T-helper 17 cell (primary cell): ENCODE results near the gene DAG1. TPM values are rescaled to one million over a fixed set of nuclear protein-coding genes. Genes with fewer than 3 reads are reported as not detected.

ENCODE experiments used
- ATAC-seq: fragments of 150-1000 bp; cut with Tn5 transposase; 2 replicates; pipeline ENCODE4 v1.10.0; 2021; ENCODE audit warnings: mild to moderate bottlenecking, moderate library complexity
- DNase-seq, 3 donors: peaks; one replicate each; pipeline versions ENCODE4 v3.0.0 to v3.0.0-alpha.2; 2020 to 2021
- H3K9me3 ChIP-seq: one replicate; pipeline ENCODE4 v1.7.0; 2013; ENCODE audit warnings: low read length, mild to moderate bottlenecking; ENCODE audit not compliant: control insufficient read depth, poor library complexity, severe bottlenecking
- H3K27ac Mint-ChIP-seq: one replicate; pipeline ENCODE4 v1.8.0; 2022; ENCODE audit warnings: mild to moderate bottlenecking, moderate library complexity, mixed read lengths
- H3K27me3 Mint-ChIP-seq: one replicate; pipeline ENCODE4 v1.8.0; 2022; ENCODE audit warnings: mixed read lengths
- H3K36me3 Mint-ChIP-seq: one replicate; pipeline ENCODE4 v1.8.0; 2022; ENCODE audit warnings: low read depth, mixed read lengths
- H3K4me1 Mint-ChIP-seq: one replicate; pipeline ENCODE4 v1.8.0; 2022; ENCODE audit warnings: mild to moderate bottlenecking, mixed read lengths
- H3K4me3 Mint-ChIP-seq: one replicate; pipeline ENCODE4 v1.8.0; 2022; ENCODE audit warnings: mild to moderate bottlenecking, moderate library complexity, mixed read lengths
- total RNA-seq, 4 donors: library from RNA in 2 of 4; stranded (reverse) in 2 of 4; gene quantifications; one replicate each; pipeline ENCODE4 v1.2.3 and lab custom pipeline; 2022 to 2026

The DAG1 gene
- total RNA-seq (10 to 100 TPM; 18.0 to 18.9 TPM), total RNA-seq (lab: John Stamatoyannopoulos, UW) (20.4 to 22.4 reads per million in 2 donors)

DNA sequence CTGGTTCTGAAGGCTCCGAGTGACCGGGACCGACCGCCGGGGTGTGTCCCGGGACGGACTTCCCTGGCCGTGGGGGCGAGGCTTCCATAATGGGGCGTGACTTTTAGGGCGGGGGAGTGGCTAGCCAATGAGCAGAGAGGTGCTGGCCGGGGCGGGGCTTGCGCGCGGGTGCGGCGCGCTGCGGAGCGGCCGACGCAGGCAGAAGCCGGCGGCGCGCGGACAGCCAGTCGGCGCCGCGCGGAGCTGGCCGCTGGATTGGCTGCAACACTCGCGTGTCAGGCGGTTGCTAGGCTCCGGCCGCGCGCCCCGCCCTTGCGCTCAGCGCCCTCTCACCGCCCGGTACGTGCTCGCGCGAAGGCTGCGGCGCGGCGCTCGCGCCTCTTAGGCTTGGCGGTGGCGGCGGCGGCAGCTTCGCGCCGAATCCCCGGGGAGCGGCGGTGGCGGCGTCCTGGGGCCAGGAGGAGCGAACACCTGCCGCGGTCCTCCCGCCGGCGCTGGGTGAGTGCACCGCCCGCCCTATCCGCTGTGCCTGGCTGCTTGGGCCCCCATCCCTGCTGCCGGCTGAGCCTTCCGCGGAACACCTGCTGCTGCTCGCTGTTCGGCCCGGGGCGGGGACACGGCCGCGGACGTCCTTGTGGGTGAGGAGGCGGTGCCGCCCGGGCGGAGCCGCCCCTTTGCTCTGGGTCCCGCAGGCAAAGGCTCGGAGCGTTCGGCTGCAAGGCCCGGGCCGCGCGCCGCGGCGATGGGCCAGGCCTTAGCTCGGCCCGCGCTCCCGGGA, at the start of gene DAG1:
Gene DAG1 (plus strand): TSS at position 332 of the 778 bp plus-strand sequence. CDS start 40,268 bp downstream, outside the sequence.
- no peaks in the 10 kb centered on the region for H3K36me3 Mint-ChIP-seq
- no peaks in the 10 kb centered on the region for H3K27me3 Mint-ChIP-seq
- DNase-seq (peak; percentile 91 to 97 (median 94)), ATAC-seq (peak; percentile 89)
- peak within 1 kb of the TSS; percentile 92 for H3K27ac Mint-ChIP-seq
- peaks cover 20% of the 10 kb centered on the region for H3K4me1 Mint-ChIP-seq
- no peaks in the 10 kb centered on the region for H3K9me3 ChIP-seq
- peak within 1 kb of the TSS; percentile 89 for H3K4me3 Mint-ChIP-seq

DNA sequence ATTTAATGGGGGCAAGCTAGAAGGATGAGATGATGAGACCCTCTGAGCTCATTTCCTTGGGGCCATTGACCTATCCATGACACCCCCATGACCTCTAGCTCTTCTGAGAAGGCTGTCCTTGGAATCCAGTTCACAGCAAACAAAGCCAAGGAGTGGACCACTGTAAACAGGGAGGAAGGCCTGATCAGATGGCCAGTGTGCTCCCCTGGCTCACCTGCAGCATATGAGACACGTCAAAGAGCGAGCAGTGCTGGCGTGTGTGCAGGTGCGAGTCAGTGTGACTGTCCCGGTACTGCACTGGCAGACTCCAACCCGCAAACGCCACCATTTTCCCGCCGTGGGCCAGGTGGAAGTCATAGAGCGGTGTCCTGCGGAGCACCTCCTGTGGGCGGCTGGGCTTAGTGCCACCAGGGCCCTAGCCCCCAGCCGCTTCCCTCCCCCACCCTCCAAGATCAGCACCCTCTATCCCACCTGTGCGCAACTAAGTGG, 48.1 kb upstream of the DAG1 start:
- Mint-ChIP-seq H3K27ac (no peak overlapping the region), H3K36me3 (peaks cover 2% of the 10 kb centered on the region), H3K27me3 (no peaks in the 10 kb centered on the region), H3K4me3 (no peak overlapping the region), H3K4me1 (peaks cover 27% of the 10 kb centered on the region)
- no peaks in the 10 kb centered on the region for H3K9me3 ChIP-seq
- DNase-seq (no peak), ATAC-seq (no peak)

DNA sequence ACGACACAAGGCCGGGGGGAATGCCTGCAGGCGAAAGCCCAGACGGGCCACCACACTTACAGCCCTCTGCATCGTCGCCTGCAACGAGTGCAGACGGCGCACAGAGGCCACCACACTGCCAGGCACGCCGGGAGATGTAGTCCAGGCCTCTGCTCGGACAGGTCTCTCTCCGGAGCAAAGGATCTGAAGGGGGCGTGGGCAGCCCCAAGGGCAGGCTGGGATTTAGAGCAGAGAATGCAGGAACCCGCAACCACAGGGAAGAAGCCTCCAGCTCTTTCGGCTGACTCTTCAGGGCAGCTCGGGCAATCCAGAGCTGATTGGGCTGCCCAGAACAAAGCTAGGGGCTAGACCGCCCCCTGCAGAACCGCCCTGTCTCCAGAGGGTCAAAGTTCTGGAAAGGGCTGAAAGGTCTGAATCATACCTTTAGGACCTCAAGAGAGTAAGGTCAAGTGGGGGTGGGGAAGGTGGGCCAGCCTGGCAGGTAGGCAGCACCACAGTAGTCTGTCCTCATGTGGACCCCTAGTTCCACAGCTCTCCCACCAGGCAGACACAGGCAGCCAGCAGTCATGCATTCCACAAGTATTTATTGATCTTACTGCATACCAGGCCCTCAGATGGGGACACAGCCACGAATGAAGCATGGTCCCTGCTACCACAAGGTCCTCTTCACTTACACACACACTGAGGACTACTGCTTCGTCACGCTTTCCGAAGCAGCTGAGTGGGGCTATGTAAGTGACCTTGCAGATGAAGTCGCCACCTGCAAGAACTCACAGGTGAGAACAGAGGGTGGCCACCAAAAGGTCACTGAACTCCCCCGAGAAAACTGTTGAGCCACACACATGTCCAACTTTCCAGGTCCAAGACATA, 47.5 kb upstream of the DAG1 start, which contains the start of gene AMT:
Gene AMT (minus strand): TSS at position 95 of the 870 bp plus-strand sequence. CDS start 23 bp downstream, at position 72.
- no peaks in the 10 kb centered on the region for H3K9me3 ChIP-seq
- Mint-ChIP-seq H3K27ac (peak within 1 kb of the TSS; percentile 32), H3K36me3 (peaks cover 2% of the 10 kb centered on the region), H3K27me3 (no peaks in the 10 kb centered on the region), H3K4me1 (peaks cover 22% of the 10 kb centered on the region), H3K4me3 (no peak within 1 kb of the TSS)
- DNase-seq (no peak), ATAC-seq (no peak)

DNA sequence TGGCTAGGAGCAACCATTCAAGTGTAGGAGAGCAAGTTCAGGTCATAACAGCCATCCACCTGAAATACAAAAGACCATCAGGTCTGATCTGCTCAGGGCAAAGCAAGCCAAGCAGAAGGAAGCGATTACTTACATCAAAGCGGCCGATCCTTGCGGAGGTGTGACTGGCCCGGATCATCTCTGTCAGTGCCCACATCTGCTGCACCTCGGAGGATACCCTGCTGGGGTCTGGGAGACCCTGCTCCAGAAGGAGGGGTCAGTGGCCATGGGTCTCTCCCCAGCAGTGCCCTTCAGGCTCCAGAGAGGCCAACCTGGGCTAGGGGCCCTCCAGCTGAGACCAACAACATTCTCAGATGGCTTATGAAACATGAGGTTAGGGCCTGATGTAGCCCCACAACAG, 45.3 kb upstream of the DAG1 start:
- no peaks in the 10 kb centered on the region for H3K27me3 Mint-ChIP-seq
- no peaks in the 10 kb centered on the region for H3K9me3 ChIP-seq
- no peak overlapping the region for H3K4me3 Mint-ChIP-seq
- DNase-seq: no peak
- peaks cover 2% of the 10 kb centered on the region for H3K36me3 Mint-ChIP-seq
- H3K4me1 Mint-ChIP-seq: peaks cover 17% of the 10 kb centered on the region
- no peak for ATAC-seq
- peak overlapping the region; percentile 77 for H3K27ac Mint-ChIP-seq

DNA sequence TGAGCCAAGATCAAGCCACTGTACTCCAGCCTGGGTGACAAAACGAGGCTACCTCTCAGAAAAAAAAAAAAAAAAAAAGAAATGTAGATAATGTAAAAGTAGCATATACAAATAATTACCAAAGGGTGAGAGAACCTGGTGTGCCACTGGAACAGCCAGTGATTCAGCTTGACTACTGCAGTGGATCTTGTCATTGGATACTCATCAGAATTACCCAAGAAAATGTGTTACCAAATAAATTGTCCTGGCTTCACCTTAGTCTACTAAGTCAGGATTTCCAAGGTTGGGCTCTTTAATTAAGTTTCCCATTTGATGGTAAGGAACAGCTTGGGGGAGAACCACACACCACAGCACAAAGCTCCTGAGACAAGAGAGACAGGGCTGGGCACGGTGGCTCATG, 42.5 kb upstream of the DAG1 start:
- H3K9me3 ChIP-seq: no peaks in the 10 kb centered on the region
- Mint-ChIP-seq H3K4me1 (peaks cover 13% of the 10 kb centered on the region), H3K27ac (no peak overlapping the region), H3K27me3 (no peaks in the 10 kb centered on the region), H3K4me3 (peak overlapping the region; percentile 31), H3K36me3 (peaks cover 2% of the 10 kb centered on the region)
- ATAC-seq: no peak
- no peak for DNase-seq

DNA sequence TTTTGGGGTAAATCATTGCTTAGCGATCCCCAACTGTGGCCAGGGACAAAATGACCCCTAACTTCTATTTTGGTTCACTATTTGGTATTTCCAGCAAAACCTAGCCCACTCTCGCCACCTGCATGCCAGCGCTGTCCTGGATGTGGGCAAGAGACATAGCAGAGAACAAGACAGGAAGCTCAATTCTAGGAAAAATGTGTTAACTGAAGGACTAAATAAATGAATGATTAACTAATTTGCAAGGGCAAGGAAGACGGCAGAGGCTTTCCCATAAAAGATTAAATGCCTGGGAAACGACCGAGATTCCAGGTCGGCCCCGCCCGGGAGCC, 41.4 kb upstream of the DAG1 start:
- Mint-ChIP-seq H3K4me1 (peaks cover 13% of the 10 kb centered on the region), H3K27ac (peak overlapping the region; percentile 97), H3K4me3 (peak overlapping the region; percentile 92), H3K36me3 (peaks cover 2% of the 10 kb centered on the region), H3K27me3 (no peaks in the 10 kb centered on the region)
- H3K9me3 ChIP-seq: no peaks in the 10 kb centered on the region
- ATAC-seq (no peak), DNase-seq (no peak)

DNA sequence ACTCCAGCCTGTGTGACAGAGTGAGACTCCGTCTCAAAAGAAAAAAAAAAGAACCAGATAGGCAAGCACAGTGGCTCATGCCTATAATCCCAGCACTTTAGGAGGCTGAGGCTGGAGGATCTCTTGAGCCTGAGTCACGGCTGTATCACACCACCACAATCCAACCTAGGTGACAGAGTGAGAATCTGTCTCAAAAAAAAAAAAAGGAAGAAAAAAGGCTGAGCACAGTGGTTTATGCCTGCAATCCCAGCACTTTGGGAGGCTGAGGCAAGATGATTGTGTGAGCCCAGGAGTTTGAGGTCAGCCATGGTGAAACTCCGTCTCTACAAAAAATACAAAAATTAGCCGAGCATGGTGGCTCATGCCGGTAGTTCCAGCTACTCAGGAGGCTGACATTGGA, 35.3 kb upstream of the DAG1 start:
- Mint-ChIP-seq H3K36me3 (no peaks in the 10 kb centered on the region), H3K27ac (no peak overlapping the region), H3K4me3 (no peak overlapping the region), H3K4me1 (peaks cover under 1% of the 10 kb centered on the region), H3K27me3 (no peaks in the 10 kb centered on the region)
- no peaks in the 10 kb centered on the region for H3K9me3 ChIP-seq
- DNase-seq: no peak
- no peak for ATAC-seq

DNA sequence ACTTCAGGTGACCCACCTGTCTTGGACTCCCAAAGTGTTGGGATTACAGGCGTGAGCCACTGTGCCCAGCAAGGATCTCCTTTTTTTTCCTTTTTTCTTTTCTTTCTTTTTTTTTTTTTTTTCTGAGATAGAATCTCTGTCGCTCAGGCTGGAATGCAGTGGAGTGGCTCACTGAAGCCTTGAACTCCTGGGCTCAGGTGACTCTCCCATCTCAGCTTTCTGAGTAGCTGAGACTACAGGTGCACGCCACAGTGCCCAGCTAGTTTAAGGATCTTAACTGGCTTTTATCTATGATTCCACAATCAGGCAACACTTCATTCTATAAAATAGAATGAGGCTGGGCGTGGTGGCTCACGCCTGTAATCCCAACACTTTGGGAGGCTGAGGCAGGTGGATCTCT, 24.7 kb upstream of the DAG1 start:
- no peaks in the 10 kb centered on the region for H3K27me3 Mint-ChIP-seq
- DNase-seq (no peak), ATAC-seq (no peak)
- peak overlapping the region; percentile 85 for H3K27ac Mint-ChIP-seq
- no peaks in the 10 kb centered on the region for H3K9me3 ChIP-seq
- peaks cover 11% of the 10 kb centered on the region for H3K4me1 Mint-ChIP-seq
- H3K36me3 Mint-ChIP-seq: no peaks in the 10 kb centered on the region
- no peak overlapping the region for H3K4me3 Mint-ChIP-seq

DNA sequence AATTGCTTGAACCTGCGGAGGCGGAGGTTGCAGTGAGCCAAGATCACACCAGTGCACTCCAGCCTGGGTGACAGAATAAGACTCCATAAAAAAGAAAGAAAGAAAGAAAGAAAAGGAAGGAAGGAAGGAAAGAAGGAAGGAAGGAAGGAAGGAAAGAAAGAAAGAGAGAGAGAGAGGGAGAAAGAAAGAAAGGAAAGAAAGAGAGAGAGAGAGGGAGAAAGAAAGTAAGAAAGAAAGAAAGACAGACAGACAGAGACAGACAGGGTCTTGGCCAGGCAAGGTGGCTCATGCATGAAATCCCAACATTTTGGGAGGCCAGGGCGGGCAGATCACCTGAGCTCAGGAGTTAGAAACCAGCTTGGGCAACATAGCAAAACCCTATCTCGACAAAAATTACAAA, 16.4 kb upstream of the DAG1 start:
- Mint-ChIP-seq H3K27me3 (no peaks in the 10 kb centered on the region), H3K36me3 (no peaks in the 10 kb centered on the region), H3K4me3 (no peak overlapping the region), H3K4me1 (peaks cover 6% of the 10 kb centered on the region), H3K27ac (no peak overlapping the region)
- H3K9me3 ChIP-seq: no peaks in the 10 kb centered on the region
- DNase-seq (no peak), ATAC-seq (no peak)

DNA sequence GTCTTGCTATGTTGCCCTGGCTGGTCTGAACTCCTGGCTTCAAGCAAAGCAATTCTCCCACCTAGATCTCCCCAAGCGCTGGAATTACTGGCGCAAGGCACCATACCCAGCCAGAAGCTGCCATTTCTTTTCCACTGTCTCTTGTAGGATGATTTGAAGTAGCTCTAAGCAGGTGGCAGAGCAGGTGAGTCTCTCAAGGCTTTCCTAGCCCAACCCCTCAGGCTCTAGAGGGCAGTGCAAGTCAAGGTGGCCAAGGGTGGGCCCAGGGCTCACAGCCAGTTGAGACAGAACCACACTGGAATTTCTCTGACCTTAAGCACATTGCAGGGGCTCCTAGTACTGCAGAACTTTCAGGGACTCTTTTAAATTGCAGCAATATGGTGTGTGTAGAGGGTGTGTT, 15.6 kb upstream of the DAG1 start:
- Mint-ChIP-seq H3K4me3 (no peak overlapping the region), H3K27me3 (no peaks in the 10 kb centered on the region), H3K27ac (no peak overlapping the region), H3K4me1 (no peaks in the 10 kb centered on the region), H3K36me3 (no peaks in the 10 kb centered on the region)
- ATAC-seq (no peak), DNase-seq (no peak)
- no peaks in the 10 kb centered on the region for H3K9me3 ChIP-seq

DNA sequence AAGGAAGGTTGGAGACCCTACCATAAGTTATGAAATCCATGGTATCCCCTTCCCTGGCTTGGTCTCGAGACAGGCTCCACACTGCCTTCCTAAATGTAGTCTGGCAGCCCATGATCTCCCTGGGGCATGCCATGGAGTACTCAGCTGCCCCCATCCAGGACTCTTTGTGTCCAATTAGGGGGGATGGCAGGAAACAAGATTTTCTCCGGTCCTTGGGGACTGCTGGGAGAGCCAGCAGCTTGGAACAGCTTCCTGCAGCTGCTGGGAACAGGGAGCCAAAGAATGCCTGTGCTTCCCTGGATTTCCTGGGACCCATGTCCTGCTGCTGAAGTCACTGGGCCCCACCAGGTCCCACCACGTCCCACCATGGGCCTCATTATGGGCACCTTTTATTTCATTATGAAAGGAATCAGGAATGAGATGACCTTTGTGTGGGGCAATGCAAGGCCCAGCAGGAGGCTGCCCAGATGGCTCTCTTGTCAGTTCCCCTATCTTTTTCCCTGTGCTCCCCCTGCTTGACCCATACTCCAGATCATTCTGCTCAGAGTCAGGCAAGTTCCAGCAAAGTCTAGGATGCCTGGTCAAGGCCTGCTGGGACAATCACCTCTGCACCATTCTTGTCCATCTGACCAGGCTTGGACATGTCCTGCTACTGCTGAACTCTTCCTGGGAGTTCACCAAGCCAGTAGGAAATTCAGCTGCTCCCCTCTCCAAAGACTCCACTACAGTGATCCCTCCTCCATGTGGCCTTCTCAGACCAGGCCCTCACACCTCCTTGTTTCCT, 15.0 kb upstream of the DAG1 start:
- DNase-seq (no peak), ATAC-seq (no peak)
- H3K36me3 Mint-ChIP-seq: no peaks in the 10 kb centered on the region
- H3K4me1 Mint-ChIP-seq: no peaks in the 10 kb centered on the region
- H3K27ac Mint-ChIP-seq: no peak overlapping the region
- no peak overlapping the region for H3K4me3 Mint-ChIP-seq
- no peaks in the 10 kb centered on the region for H3K9me3 ChIP-seq
- H3K27me3 Mint-ChIP-seq: no peaks in the 10 kb centered on the region

DNA sequence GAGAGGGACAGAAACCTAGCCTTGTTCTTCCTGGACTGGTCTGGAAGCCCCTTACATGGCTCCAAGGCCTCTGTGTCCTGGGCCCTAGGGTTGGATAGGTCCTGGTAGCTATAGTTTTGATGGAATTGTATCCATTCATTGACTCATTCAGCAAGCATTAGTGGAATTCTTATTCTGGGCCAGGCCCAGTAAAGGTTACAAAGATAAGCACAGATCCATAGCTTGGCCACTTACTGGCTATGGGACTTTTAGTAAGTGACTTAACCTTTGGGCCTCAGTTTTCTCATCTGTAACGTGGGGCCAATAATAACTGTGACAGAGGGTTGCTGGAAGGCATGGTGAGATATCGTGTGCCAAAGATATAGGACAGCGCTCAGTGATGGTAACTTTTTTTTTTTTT, 13.6 kb upstream of the DAG1 start:
- Mint-ChIP-seq H3K4me1 (no peaks in the 10 kb centered on the region), H3K4me3 (no peak overlapping the region), H3K27me3 (no peaks in the 10 kb centered on the region), H3K27ac (no peak overlapping the region), H3K36me3 (no peaks in the 10 kb centered on the region)
- H3K9me3 ChIP-seq: no peaks in the 10 kb centered on the region
- DNase-seq (no peak), ATAC-seq (no peak)
